ENCODE data around the gene ALK.

DNA sequence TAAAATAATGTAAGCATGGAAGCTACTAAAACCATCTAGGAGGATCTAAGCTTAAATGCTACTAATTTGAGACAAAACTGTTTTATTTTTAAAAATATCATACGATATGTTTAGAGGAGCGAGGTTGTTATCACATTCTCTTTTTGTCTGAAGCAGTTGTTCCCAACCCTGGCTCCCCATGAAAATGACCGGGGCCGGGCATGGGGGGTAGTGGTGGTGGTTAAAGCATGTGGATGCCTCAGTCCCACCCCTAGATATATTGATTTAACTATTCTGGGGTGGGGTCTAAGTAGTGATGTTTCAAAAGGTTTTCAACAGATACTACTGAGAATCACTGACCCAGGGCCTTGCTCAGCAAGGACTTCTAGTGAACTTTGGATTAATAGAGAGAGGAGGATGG lies 359.8 kb downstream of the ALK start:
- TF ChIP-seq, protein P1, sequence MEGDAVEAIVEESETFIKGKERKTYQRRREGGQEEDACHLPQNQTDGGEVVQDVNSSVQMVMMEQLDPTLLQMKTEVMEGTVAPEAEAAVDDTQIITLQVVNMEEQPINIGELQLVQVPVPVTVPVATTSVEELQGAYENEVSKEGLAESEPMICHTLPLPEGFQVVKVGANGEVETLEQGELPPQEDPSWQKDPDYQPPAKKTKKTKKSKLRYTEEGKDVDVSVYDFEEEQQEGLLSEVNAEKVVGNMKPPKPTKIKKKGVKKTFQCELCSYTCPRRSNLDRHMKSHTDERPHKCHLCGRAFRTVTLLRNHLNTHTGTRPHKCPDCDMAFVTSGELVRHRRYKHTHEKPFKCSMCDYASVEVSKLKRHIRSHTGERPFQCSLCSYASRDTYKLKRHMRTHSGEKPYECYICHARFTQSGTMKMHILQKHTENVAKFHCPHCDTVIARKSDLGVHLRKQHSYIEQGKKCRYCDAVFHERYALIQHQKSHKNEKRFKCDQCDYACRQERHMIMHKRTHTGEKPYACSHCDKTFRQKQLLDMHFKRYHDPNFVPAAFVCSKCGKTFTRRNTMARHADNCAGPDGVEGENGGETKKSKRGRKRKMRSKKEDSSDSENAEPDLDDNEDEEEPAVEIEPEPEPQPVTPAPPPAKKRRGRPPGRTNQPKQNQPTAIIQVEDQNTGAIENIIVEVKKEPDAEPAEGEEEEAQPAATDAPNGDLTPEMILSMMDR (IDR thresholded peaks at IDR 0.05), result no peak
- TF ChIP-seq POLR2A (IDR thresholded peaks at IDR 0.05), result no peak
